ENCODE data around the gene GRM6. TPM values are rescaled to one million over a fixed set of nuclear protein-coding genes. Genes with fewer than 3 reads are reported as not detected.
A peak's percentile ranks its signal among the peaks of the same experiment; 100 is the strongest.

Gene GRM6
- total RNA-seq, 1 donor from 2014 or later = not detected

DNA sequence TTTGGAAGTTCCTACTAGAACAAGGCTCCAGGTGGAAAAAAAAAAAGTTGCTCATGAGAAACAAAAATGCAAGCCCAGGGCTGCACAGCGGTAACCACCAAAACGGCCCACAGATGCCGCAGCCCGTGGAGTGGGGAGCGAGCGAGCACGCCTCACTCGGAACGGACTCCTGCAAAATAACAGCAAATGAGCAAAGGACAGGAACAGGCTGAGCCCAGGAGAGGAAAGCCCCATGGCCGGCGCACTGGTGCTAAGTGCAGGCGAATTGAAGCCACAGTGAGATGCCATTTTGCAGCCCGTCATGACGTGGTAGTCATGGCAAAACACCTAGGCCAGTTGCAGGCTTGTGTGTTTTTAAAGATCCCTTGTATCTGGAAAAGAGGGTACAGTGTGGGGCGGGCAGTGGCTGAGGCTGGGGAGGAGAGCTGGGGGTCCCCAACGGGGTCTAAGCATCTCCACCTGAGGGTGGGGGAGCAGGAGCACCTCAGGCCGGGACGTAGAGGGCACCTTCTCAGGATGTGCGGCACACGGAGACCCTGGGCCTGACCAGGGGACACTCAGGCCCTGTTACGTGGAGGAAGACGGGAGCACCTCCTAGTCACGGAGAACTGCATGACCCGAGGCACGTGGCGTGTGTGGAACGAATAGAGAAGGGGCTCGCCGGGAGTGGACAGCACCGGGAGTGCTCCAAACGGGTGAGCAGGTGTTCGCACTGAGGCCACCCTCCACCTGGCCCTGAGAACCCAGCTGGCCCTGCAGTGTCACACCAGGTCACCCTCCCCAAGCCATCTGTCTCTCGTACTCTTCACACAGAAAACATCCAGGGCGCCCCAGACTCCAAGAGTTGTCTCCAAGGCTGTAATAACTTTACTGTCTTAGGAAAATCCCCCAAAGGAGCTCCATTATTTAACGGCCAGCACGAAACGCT is 10.7 kb downstream of the GRM6 start:
- no peak for DNase-seq

DNA sequence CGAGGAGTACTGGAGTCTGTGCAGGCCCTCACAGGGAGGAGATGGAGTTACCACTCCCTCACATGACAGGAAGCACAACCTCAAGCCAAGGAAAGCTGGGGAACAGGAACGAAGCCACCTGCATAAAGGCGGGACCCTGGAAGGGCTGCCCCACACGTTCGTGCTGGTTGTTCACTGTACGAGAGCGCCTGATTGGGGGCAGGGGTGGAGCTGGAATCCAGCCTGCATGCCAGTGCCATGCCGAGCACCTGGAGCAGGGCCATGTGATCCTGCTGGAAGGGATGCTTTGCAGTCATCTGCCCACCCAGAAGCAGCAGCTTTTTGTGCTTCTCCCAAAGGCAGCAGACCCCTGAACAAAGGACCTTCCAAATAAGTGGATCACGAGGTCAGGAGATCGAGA is 11.4 kb downstream of the GRM6 start:
- DNase-seq = no peak

DNA sequence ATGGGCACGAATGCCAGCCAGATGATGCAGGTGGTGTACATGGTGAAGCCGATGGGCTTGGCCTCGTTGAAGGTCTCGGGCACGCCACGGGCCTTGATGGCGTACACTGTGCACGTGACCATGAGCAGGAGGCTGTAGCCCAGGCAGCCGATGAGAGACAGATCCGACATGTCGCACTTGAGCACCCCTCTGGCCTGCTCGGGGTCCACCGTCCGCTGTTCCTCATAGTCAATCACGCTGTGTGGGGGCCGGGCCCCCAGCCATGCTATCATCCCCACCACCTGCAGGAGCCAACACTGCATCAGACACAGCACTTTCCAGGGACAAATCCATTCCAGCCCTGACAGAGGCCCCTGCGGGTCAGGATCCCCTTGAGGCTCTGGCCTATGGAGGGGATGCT is 12.2 kb downstream of the GRM6 start:
- no peak for DNase-seq

DNA sequence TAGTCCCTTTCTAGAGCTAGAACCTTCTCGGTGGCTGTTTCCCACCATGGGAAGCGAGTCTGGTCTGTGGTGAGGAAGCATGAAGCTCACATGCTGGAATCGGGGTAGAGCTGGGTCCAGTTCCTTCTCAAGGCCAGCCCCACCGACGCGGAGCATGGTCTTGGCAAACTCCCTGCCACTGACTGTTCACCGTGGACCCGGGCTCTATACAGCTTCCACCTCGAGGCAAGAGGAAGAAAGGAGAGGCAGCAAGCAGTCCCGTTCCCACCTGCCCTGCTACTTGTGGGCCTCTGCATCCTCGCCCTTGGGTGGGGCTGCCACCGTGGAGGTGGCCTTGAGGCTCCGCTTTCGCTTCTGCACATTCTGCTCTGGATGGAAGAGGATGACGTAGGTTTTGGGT is 13.7 kb downstream of the GRM6 start:
- DNase-seq = no peak

DNA sequence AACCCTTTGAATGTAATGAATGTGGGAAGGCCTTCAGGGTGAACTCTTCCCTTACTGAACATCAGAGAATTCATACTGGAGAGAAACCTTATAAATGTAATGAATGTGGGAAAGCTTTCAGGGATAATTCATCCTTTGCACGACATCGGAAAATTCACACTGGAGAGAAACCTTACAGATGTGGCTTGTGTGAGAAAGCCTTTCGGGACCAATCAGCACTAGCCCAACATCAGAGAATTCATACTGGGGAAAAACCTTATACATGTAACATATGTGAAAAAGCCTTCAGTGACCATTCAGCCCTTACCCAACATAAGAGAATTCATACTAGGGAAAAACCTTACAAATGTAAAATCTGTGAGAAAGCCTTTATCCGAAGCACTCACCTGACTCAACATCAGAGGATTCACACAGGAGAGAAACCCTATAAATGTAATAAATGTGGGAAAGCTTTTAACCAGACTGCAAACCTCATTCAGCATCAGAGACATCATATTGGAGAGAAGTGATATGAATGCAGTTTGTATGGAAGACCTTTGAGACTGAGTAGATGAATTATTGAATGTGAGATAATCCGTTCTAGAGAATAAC is 29.6 kb downstream of the GRM6 start:
- DNase-seq = no peak

DNA sequence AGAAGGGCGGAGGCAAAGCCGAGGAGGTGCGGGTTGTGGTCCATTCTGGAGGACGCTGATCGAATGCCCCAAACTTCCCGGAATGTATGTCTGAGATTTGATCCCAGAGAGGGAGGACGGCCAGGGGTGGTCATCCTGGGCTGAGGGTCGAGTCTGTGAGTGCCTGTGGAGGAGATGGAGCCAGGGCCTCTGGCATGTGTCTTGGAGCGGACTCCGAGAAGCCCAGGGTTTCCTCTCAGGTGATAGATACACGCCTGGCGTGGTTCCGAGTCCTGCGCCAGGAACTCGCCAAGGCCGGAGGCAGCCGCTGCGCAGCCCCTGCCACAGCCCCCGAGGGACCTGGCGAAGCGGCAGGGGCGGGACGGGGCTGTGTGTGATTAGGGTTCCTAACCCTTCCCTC is 53.8 kb downstream of the GRM6 start:
- no peak for DNase-seq

DNA sequence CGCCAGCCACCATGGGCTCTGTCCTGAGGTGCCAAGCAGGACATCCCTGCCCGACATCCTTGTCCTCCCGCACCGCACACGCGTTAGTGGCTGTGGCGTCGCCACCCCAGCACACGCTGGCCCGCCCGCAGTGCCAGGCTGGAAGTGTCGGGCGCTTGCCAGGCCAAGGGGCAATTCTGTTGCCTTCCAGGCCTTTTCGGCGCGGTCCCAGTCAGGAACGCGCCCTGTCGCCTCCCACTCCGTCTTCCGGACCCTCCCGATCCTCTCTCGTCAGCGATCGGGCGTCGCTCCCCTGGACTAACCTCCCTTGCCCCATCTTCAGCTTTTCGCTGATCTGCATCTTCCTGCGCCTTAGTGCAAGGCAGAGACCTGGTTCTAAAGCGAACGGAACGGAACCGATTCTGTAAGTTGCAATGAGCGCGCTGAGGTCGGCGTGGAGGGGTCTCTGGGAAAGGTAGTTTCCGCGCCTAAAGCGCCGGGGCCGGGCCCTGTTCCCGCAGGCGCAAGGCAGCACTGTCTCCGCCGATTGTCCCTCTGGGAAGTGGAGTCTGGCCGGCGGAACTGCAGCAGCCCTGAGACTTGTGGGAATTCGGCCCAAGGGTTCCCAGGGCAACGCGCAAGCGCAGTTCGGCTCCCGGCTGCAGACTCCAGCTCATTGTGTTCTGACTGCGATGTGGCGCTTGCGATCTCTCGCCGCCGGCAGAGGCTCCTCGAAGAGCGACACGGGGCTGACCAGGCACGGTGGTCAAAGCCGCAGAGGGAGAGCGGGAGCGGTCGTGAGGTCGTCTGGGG is 54.4 kb downstream of the GRM6 start, which contains the start of gene ZNF454:
Gene ZNF454 (plus strand): TSS at position 630 of the 792 bp plus-strand sequence. CDS start 1,594 bp downstream, outside the sequence.
- peak; percentile 95 for DNase-seq

DNA sequence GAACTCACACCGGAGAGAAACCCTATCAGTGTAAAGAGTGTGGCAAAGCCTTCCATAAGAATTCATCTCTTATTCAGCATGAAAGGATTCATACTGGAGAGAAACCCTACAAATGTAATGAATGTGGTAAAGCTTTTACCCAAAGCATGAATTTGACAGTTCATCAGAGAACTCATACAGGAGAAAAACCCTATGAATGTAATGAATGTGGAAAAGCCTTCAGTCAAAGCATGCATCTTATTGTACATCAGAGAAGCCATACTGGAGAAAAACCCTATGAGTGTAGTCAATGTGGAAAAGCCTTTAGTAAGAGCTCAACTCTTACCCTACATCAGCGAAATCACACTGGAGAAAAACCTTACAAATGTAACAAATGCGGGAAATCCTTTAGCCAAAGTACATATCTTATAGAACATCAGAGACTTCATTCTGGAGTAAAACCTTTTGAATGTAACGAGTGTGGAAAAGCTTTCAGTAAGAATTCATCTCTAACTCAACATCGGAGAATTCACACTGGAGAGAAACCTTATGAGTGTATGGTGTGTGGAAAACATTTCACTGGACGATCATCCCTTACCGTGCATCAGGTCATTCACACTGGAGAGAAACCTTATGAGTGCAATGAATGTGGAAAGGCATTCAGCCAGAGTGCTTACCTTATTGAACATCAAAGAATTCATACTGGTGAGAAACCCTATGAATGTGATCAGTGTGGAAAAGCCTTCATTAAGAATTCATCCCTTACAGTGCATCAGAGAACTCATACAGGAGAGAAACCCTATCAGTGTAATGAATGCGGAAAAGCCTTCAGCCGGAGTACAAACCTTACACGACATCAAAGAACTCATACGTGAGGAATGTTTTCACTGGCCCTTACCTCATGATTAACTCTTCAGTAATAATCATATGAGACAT is 63.0 kb downstream of the GRM6 start:
- DNase-seq = no peak

Other genes starting within 250 kb of the GRM6 start
- gene ZNF354B, start 135.4 kb downstream of the GRM6 start, total RNA-seq = 20.2 TPM
- gene ZFP2, start 99.4 kb downstream of the GRM6 start, total RNA-seq = 1.9 TPM
- gene ZNF454, start 54.1 kb downstream of the GRM6 start, total RNA-seq = 4.2 TPM
- 4.6 TPM for gene ZNF879, start 28.5 kb upstream of the GRM6 start, total RNA-seq
- gene ZNF354C, start 65.1 kb upstream of the GRM6 start, total RNA-seq = 11.8 TPM